ENCODE results near the gene MCM9. TPM values are rescaled to one million over a fixed set of nuclear protein-coding genes. Genes with fewer than 3 reads are reported as not detected.

The MCM9 gene
- total and polyA plus RNA-seq, 2 of the 4 experiments (the other 2 are of a cell fraction), result 3.5 to 7.2 TPM

GRCh38 chr6:118918329-118918725 is 16.6 kb downstream of the MCM9 start:
- Histone ChIP-seq H2BK20ac (ENCODE audit: low read depth, low read length) (no peak overlapping the region), H3K4me1 (ENCODE audit: control insufficient read depth, insufficient read depth, low read length) (0 out of 2 replicates have a peak, but pooled peaks cover 2% of the 10 kb centered on the region), H2BK5ac (ENCODE audit: low read depth, low read length, poor library complexity, severe bottlenecking) (no peak overlapping the region), H3K9me3 (ENCODE audit: control insufficient read depth, insufficient read depth, low read length) (no peaks in the 10 kb centered on the region), H2BK15ac (ENCODE audit: low read depth, low read length) (no peak overlapping the region), H3K27me3 (ENCODE audit: control insufficient read depth, insufficient read depth, low read length) (no peaks in the 10 kb centered on the region), H4K20me1 (ENCODE audit: insufficient read depth, low read length) (no peaks in the 10 kb centered on the region), H3K36me3 (ENCODE audit: control insufficient read depth, insufficient read depth, low read length) (peaks cover 16% of the 10 kb centered on the region), H4K8ac (ENCODE audit: low read depth in 2 of 2, low read length in 2 of 2) (no peak overlapping the region), H3K9ac (ENCODE audit: low read depth, low read length) (no peak overlapping the region), H3K18ac (ENCODE audit: low read depth, low read length) (no peak overlapping the region), H3K4me2 (ENCODE audit: low read depth, low read length) (no peak overlapping the region), H3K56ac (ENCODE audit: extremely low read depth, insufficient read depth, low read length) (no peak overlapping the region), H4K5ac (ENCODE audit: low read depth, low read length) (no peak overlapping the region), H3K23ac (ENCODE audit: low read depth, low read length) (no peak overlapping the region), H2AFZ (replicated peaks; ENCODE audit: low read length, poor library complexity) (no peak overlapping the region), H3K27ac (ENCODE audit: insufficient read depth, low read length) (no peak overlapping the region), H3K14ac (replicated peaks; ENCODE audit: low read depth, low read length) (no peak overlapping the region), H2AK9ac (replicated peaks; ENCODE audit: low read depth, low read length, poor library complexity) (no peak overlapping the region), H3K4ac (ENCODE audit: low read depth, low read length) (no peak overlapping the region), H3K79me1 (ENCODE audit: low read depth in 1 of 2, low read length in 2 of 2) (no peaks in the 10 kb centered on the region), H3K9me1 (ENCODE audit: insufficient read depth, low read length) (peaks cover 3% of the 10 kb centered on the region; the same call in 1 of the 2 replicates), H2AK5ac (ENCODE audit: low read depth, low read length) (no peak overlapping the region), H4K91ac (ENCODE audit: insufficient read depth, low read depth, low read length) (no peak overlapping the region), H2BK120ac (ENCODE audit: low read depth, low read length) (no peak overlapping the region), H3K4me3 (ENCODE audit: insufficient read depth, low read depth, low read length) (no peak overlapping the region)
- intact Hi-C loops (cut with micrococcal nuclease) (no loop called here), in situ Hi-C loops (cut with MboI; ENCODE audit: low sequenced_read_pairs) (no loop called here), dilution Hi-C loops (cut with HindIII; ENCODE audit: low sequenced_read_pairs, unreplicated experiment) (no loop called here)
- ATAC-seq (ENCODE audit: low read depth) (peak; percentile 48), DNase-seq (peak; percentile 34)
- ChIA-PET CTCF (no interaction called here), POLR2A (ENCODE audit: unreplicated experiment) (no interaction called here)
- TF ChIP-seq CEBPB (IDR thresholded peaks at IDR 0.05; ENCODE audit: low read depth, low read length) (peak; percentile 56; the same call in 1 of the 2 replicates), BHLHE40 (IDR thresholded peaks at IDR 0.05; ENCODE audit: low read depth, low read length) (no peak)
- BruUV-seq (replicated peaks), result no TSS peak
- no CpG with 5 or more reads among the region's 2 CpGs for WGBS, 2 experiments (ENCODE audit: extremely low coverage in 2 of 2, insufficient read length in 1 of 2)

Measured in IMR-90 (cell line).